ENCODE data around the gene TNIP1. TPM values are rescaled to one million over a fixed set of nuclear protein-coding genes. Genes with fewer than 3 reads are reported as not detected.
A peak's percentile ranks its signal among the peaks of the same experiment; 100 is the strongest.

TNIP1 gene
- total RNA-seq, 4 donors from 2014 or later, result 74.4 to 115 (median 94.7) TPM

- Histone ChIP-seq H3K27me3 (no peaks in the 10 kb centered on the region), H3K9me3 (no peaks in the 10 kb centered on the region), H3K36me3 (peaks cover 37 to 43% of the 10 kb centered on the region in 2 donors), H3K27ac (peak overlapping the region in 1 of 3 donors; percentile 85), H3K4me3 (replicated peaks in 1 of 3) (no peak overlapping the region), H3K4me1 (peaks cover 44 to 53% of the 10 kb centered on the region in 2 donors)
- intact Hi-C loops (cut with DNase I), result no loop called here
- 87 to 90% methylated on average over 6 of the region's 6 CpGs for WGBS, 2 donors
- DNase-seq, result no peak
- TF ChIP-seq CTCF (IDR thresholded peaks at IDR 0.05), result no peak
- TF ChIP-seq POLR2A (IDR thresholded peaks at IDR 0.05), result no peak
Observed at GRCh38 chr5:151036556-151036955, 44.3 kb downstream of the TNIP1 start.

GRCh38 chr5:151034422-151035379 lies 46.1 kb downstream of the TNIP1 start:
- H3K4me1 ChIP-seq, result peaks cover 42 to 53% of the 10 kb centered on the region in 2 donors
- peaks cover 37 to 43% of the 10 kb centered on the region in 2 donors for H3K36me3 ChIP-seq
- no peaks in the 10 kb centered on the region for H3K27me3 ChIP-seq
- intact Hi-C loops (cut with DNase I), result no loop called here
- TF ChIP-seq CTCF (IDR thresholded peaks at IDR 0.05), result no peak
- TF ChIP-seq POLR2A (IDR thresholded peaks at IDR 0.05), result no peak
- H3K27ac ChIP-seq, result no peak overlapping the region
- H3K9me3 ChIP-seq, result no peaks in the 10 kb centered on the region
- no peak overlapping the region for H3K4me3 ChIP-seq (replicated peaks in 1 of 3)
- whole genome bisulfite sequencing, 2 donors, result 95 to 96% methylated on average over 19 of the region's 19 CpGs
- DNase-seq, result no peak

GRCh38 chr5:151033217-151033934 lies 47.5 kb downstream of the TNIP1 start:
- no peaks in the 10 kb centered on the region for H3K9me3 ChIP-seq
- no peak for DNase-seq
- TF ChIP-seq POLR2A (IDR thresholded peaks at IDR 0.05) (no peak), CTCF (IDR thresholded peaks at IDR 0.05) (no peak)
- H3K27me3 ChIP-seq, result no peaks in the 10 kb centered on the region
- intact Hi-C loops (cut with DNase I), result no loop called here
- peaks cover 44 to 53% of the 10 kb centered on the region in 2 donors for H3K36me3 ChIP-seq
- WGBS, 2 donors, result 90 to 95% methylated on average over 12 to 14 of the region's 14 CpGs
- H3K4me1 ChIP-seq, result peaks cover 30 to 53% of the 10 kb centered on the region in 2 donors
- H3K27ac ChIP-seq, result peak overlapping the region in 2 of 3 donors; percentile 17 to 42
- H3K4me3 ChIP-seq (replicated peaks in 1 of 3), result no peak overlapping the region

- WGBS, 2 donors, result 94 to 95% methylated on average over 11 of the region's 11 CpGs
- H3K27me3 ChIP-seq, result no peaks in the 10 kb centered on the region
- TF ChIP-seq CTCF (IDR thresholded peaks at IDR 0.05) (no peak), POLR2A (IDR thresholded peaks at IDR 0.05) (no peak)
- no peaks in the 10 kb centered on the region for H3K9me3 ChIP-seq
- H3K27ac ChIP-seq, result peak overlapping the region; percentile 87 to 92 (median 90)
- no peak overlapping the region for H3K4me3 ChIP-seq (replicated peaks in 1 of 3)
- H3K4me1 ChIP-seq, result peaks cover 29 to 53% of the 10 kb centered on the region in 2 donors
- DNase-seq, result no peak
- peaks cover 59 to 68% of the 10 kb centered on the region in 2 donors for H3K36me3 ChIP-seq
- intact Hi-C loops (cut with DNase I), result no loop called here
Observed at GRCh38 chr5:151031554-151031953, 49.3 kb downstream of the TNIP1 start.

Data from thyroid gland (tissue), 4 donors.